K562 (cell line): Measurements from ENCODE around the gene KIF6. TPM values are rescaled to one million over a fixed set of nuclear protein-coding genes. Genes with fewer than 3 reads are reported as not detected.

Source experiments
- ATAC-seq: fragments of 200-7000 bp; cut with Tn5 transposase; 3 replicates; pipeline ENCODE4 v1.9.1; 2020; ENCODE audit warnings: moderate library complexity
- BruUV-seq: library from RNA; stranded (reverse); fragments of 400-500 nt; replicated peaks from 2 replicates; lab custom pipeline; 2021; lab: Mats Ljungman, UMichigan
- CTCF ChIA-PET: fragments of 300-600 bp; formaldehyde crosslinking; extraction: SDS; loops from one replicate; lab custom pipeline; 2021; ENCODE audit warnings: low intra/inter-chr PET ratio; lab: Yijun Ruan, JAX
- POLR2A ChIA-PET: fragments of 300-600, 350-650 bp; sonication (Branson Sonifier 250); formaldehyde crosslinking; extraction: SDS; loops from one replicate; lab custom pipeline; 2021; ENCODE audit warnings: antibody characterized with exemption, inconsistent platforms; lab: Yijun Ruan, JAX
- DNase-seq, 4 experiments: peaks; one replicate each; pipeline versions ENCODE4 v3.0.0 to v3.0.0-alpha.2; 2011 to 2018; ENCODE audit warnings: low spot score in 3 of 4, mixed read lengths in 3 of 4; ENCODE audit errors: extremely low read depth in 1 of 4
- FAIRE-seq: peaks from 2 replicates; lab custom pipeline; 2011; peaks lifted over from hg19 to GRCh38; lab: Jason Lieb, UNC
- H2AFZ ChIP-seq: 2 replicates; pipeline ENCODE4 v1.6.0; 2011; ENCODE audit warnings: low read depth, low read length, control low read depth, inconsistent platforms
- H3K27ac ChIP-seq: fragments of 200-600 bp; 3 replicates; pipeline ENCODE4 v1.8.0; 2011; ENCODE audit warnings: low read depth, mild to moderate bottlenecking, control low read depth, inconsistent platforms, low read length, moderate library complexity, mixed read lengths; ENCODE audit errors: extremely low read depth
- H3K27me3 ChIP-seq, 2 experiments: fragments of 300-600 bp in 1 of 2; 2 replicates in 1 of 2; 3 replicates in 1 of 2; pipeline versions ENCODE4 v1.6.0 to v1.8.0; 2011; ENCODE audit warnings: inconsistent platforms in 2 of 2, low read length in 2 of 2, mild to moderate bottlenecking in 1 of 2, mixed read lengths in 1 of 2, moderate library complexity in 1 of 2; ENCODE audit not compliant: control insufficient read depth in 2 of 2, insufficient read depth in 2 of 2
- H3K36me3 ChIP-seq: fragments of 300-600 bp; 3 replicates; pipeline ENCODE4 v1.8.0; 2011; ENCODE audit warnings: mild to moderate bottlenecking, low read length, inconsistent platforms; ENCODE audit not compliant: control insufficient read depth, insufficient read depth
- H3K4me1 ChIP-seq, 2 experiments: fragments of 200-600 bp in 1 of 2; replicated peaks in 1 of 2; 2 replicates in 1 of 2; 3 replicates in 1 of 2; pipeline versions ENCODE4 v1.5.1 to v1.8.0; 2011; ENCODE audit warnings: inconsistent platforms in 2 of 2, low read length in 2 of 2, mild to moderate bottlenecking in 1 of 2, mixed read lengths in 1 of 2, moderate library complexity in 1 of 2; ENCODE audit not compliant: control insufficient read depth in 2 of 2, insufficient read depth in 2 of 2
- H3K4me2 ChIP-seq: 2 replicates; pipeline ENCODE4 v1.6.1; 2011; ENCODE audit warnings: low read length, control low read depth, inconsistent platforms, mixed read lengths; ENCODE audit not compliant: insufficient read depth
- H3K4me3 ChIP-seq: fragments of 200-600 bp; sonication (generic), shearing (Covaris generic); 2 replicates; pipeline ENCODE4 v1.5.1; 2016; ENCODE audit warnings: control low read depth, inconsistent platforms
- H3K79me2 ChIP-seq: fragments of 200-600 bp; 3 replicates; pipeline ENCODE4 v1.8.0; 2011; ENCODE audit warnings: low read length, inconsistent platforms; ENCODE audit not compliant: control insufficient read depth, insufficient read depth
- H3K9ac ChIP-seq, 2 experiments: 2 replicates each; pipeline versions ENCODE4 v1.6.0 to v1.6.1; 2011; ENCODE audit warnings: low read depth in 2 of 2, low read length in 2 of 2, control low read depth in 1 of 2, inconsistent platforms in 1 of 2, mild to moderate bottlenecking in 1 of 2, mixed read lengths in 1 of 2; ENCODE audit not compliant: insufficient read depth in 1 of 2
- H3K9me1 ChIP-seq: one replicate; pipeline ENCODE4 v1.6.0; 2011; ENCODE audit warnings: inconsistent platforms, mild to moderate bottlenecking, low read length, moderate library complexity; ENCODE audit not compliant: control insufficient read depth, insufficient read depth
- H3K9me3 ChIP-seq: replicated peaks from 2 replicates; pipeline ENCODE4 v1.5.1; 2011; ENCODE audit warnings: low read depth, low read length, inconsistent platforms; ENCODE audit not compliant: control insufficient read depth, insufficient read depth
- H4K20me1 ChIP-seq: replicated peaks from 2 replicates; pipeline ENCODE4 v1.6.1; 2011; ENCODE audit warnings: low read length, inconsistent platforms, mixed read lengths; ENCODE audit not compliant: control insufficient read depth, insufficient read depth
- BRD4 ChIP-seq: fragments of 200-600 bp; sonication (generic); IDR thresholded peaks from 2 replicates; pipeline ENCODE4 v1.6.1; 2017; ENCODE audit warnings: inconsistent platforms
- ETV6 ChIP-seq, 3 experiments: fragments of 150-350 bp in 1 of 3; sonication (generic) in 1 of 3; formaldehyde crosslinking in 1 of 3; IDR thresholded peaks; 2 replicates each; pipeline versions ENCODE4 v1.6.1 to v1.8.0; 2014 to 2022; ENCODE audit warnings: borderline replicate concordance in 2 of 3, low read depth in 2 of 3, antibody characterized with exemption in 1 of 3, low read length in 1 of 3, mild to moderate bottlenecking in 1 of 3, missing genetic modification reagents in 1 of 3
- MEF2D ChIP-seq: conservative IDR thresholded peaks from 2 replicates; pipeline ENCODE4 v1.6.1; 2016; ENCODE audit warnings: low read depth, missing genetic modification characterization, missing compliant biosample characterization
- POLR2AphosphoS5 ChIP-seq: IDR thresholded peaks from 2 replicates; pipeline ENCODE4 v1.6.1; 2011; ENCODE audit warnings: mild to moderate bottlenecking, low read depth, low read length, moderate library complexity; ENCODE audit not compliant: control insufficient read depth, insufficient read depth
- POLR2G ChIP-seq: fragments of 200-400 bp; formaldehyde crosslinking; IDR thresholded peaks from 2 replicates; pipeline ENCODE4 v1.6.1; 2017; ENCODE audit warnings: low read depth, mild to moderate bottlenecking, antibody characterized with exemption, low read length, moderate library complexity
- RBM34 ChIP-seq: fragments of 200-400 bp; formaldehyde crosslinking; IDR thresholded peaks from 2 replicates; pipeline ENCODE4 v1.6.1; 2018; ENCODE audit warnings: low read length, borderline replicate concordance; ENCODE audit not compliant: insufficient read depth
- RFX1 ChIP-seq: fragments of 450-650 bp; IDR thresholded peaks from 2 replicates; pipeline ENCODE4 v1.6.1; 2016; ENCODE audit warnings: mild to moderate bottlenecking, moderate library complexity
- ZC3H11A ChIP-seq: IDR thresholded peaks from 2 replicates; pipeline ENCODE4 v1.6.1; 2012; ENCODE audit warnings: low read depth, low read length, improper control_type of control experiment
- WGBS: fragments of 100-300 bp; shearing (Covaris generic); methylation state at CpG from one replicate; pipeline ENCODE4 v1.1.6; 2016; ENCODE audit warnings: low coverage, mixed read lengths; ENCODE audit not compliant: insufficient coverage; ENCODE audit errors: missing lambda C conversion rate; 5-methylcytosine and 5-hydroxymethylcytosine counted together
- in situ Hi-C: fragments of 300-500 bp; cut with MboI; formaldehyde crosslinking; loops from 4 replicates; pipeline ENCODE4 v1.15.0; 2018; ENCODE audit warnings: inconsistent platforms, mixed read lengths
- intact Hi-C: fragments of 100-400 bp; cut with micrococcal nuclease; formaldehyde crosslinking; loops from 2 replicates; pipeline ENCODE4 v1.14.2; 2022
- polyA plus RNA-seq, 8 experiments: library from polyadenylated mRNA; depleted of rRNA in 4 of 8; stranded (reverse) in 5 of 8; unstranded in 3 of 8; fragments of >200 nt; fragmentation: Nextera tagmentation in 2 of 8; fragmentation: Illumina TruSeq in 1 of 8; extraction: Ambion mirVana in 2 of 8; extraction: Trizol in 1 of 8; gene quantifications; 2 replicates each; pipeline versions ENCODE4 v1.2.1 to v1.2.3, GENCODE V29; 2011 to 2014; ENCODE audit warnings: inconsistent platforms in 1 of 8, missing spikeins in 1 of 8
- total RNA-seq, 7 experiments: library from RNA; depleted of rRNA in 6 of 7; stranded (reverse); fragments of >200 nt in 6 of 7; fragmentation: Illumina TruSeq in 2 of 7; extraction: Trizol in 2 of 7; gene quantifications; 2 replicates each; pipeline versions ENCODE4 v1.2.1 to v1.2.3, GENCODE V29; 2011 to 2021; ENCODE audit warnings: low replicate concordance in 1 of 7
- TF ChIP-seq, protein P1 (sequence below): sonication (generic); formaldehyde crosslinking; IDR thresholded peaks from 2 replicates; pipeline ENCODE4 v1.8.0; 2022; ENCODE audit warnings: mild to moderate bottlenecking, missing genetic modification reagents
- TF ChIP-seq, protein P2 (sequence below), 2 experiments: IDR thresholded peaks in 1 of 2; conservative IDR thresholded peaks in 1 of 2; 2 replicates each; pipeline ENCODE4 v1.6.1; 2016; ENCODE audit warnings: low read depth in 2 of 2, mild to moderate bottlenecking in 1 of 2, missing compliant biosample characterization in 1 of 2, missing genetic modification characterization in 1 of 2, moderate library complexity in 1 of 2

The KIF6 gene
- total and polyA plus RNA-seq, 9 of the 15 experiments (the other 6 are each of a cell fraction or from before 2014, with no cell fraction given), result not detected

DNA sequence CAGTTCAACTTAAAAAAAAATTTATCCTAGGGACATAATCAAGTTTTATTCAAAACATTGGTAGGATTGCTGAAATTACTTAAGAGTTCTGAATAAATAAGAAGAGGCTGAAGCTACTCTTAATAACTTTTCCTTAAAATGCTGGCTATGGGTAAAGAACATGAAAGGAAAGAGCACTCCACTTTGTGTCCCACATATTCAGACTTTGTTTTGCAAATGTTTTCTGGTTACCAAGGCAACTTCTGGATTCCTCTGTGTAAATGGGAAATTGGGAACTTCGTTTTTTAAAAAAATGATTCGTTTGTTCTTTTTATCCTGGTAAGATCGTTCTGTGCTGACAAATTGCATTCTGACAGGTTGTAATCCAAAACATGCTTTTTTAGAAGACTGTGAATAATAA is 115.0 kb downstream of the KIF6 start:
- intact Hi-C loops, result no loop called here
- POLR2A ChIA-PET, result no interaction called here

GRCh38 chr6:39608652-39609345 is 116.4 kb downstream of the KIF6 start:
- ATAC-seq, result no peak
- Histone ChIP-seq H3K9me1 (no peaks in the 10 kb centered on the region), H3K27ac (no peak overlapping the region), H4K20me1 (no peaks in the 10 kb centered on the region), H2AFZ (no peak overlapping the region), H3K27me3 (no peaks in the 10 kb centered on the region; a peak in 1 of 5 replicates), H3K36me3 (no peaks in the 10 kb centered on the region), H3K9ac (no peak overlapping the region), H3K4me1 (no peaks in the 10 kb centered on the region), H3K79me2 (no peaks in the 10 kb centered on the region), H3K4me3 (no peak overlapping the region), H3K4me2 (no peak overlapping the region), H3K9me3 (no peaks in the 10 kb centered on the region)
- no TSS peak for BruUV-seq
- in situ Hi-C loops (no loop called here), intact Hi-C loops (no loop called here)
- no peak for DNase-seq
- CTCF ChIA-PET, result no interaction called here
- FAIRE-seq, result no peak
- POLR2A ChIA-PET, result no interaction called here
- 0% methylated on average over 7 of the region's 7 CpGs for WGBS
- no peak for TF ChIP-seq RBM34
- no peak for TF ChIP-seq POLR2AphosphoS5
- TF ChIP-seq POLR2G, result no peak
- TF ChIP-seq, protein P1, sequence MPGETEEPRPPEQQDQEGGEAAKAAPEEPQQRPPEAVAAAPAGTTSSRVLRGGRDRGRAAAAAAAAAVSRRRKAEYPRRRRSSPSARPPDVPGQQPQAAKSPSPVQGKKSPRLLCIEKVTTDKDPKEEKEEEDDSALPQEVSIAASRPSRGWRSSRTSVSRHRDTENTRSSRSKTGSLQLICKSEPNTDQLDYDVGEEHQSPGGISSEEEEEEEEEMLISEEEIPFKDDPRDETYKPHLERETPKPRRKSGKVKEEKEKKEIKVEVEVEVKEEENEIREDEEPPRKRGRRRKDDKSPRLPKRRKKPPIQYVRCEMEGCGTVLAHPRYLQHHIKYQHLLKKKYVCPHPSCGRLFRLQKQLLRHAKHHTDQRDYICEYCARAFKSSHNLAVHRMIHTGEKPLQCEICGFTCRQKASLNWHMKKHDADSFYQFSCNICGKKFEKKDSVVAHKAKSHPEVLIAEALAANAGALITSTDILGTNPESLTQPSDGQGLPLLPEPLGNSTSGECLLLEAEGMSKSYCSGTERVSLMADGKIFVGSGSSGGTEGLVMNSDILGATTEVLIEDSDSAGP (CRISPR knock-in tag), result no peak
- TF ChIP-seq MEF2D (tag), result no peak
- no peak for TF ChIP-seq BRD4
- no peak for TF ChIP-seq ETV6 (IDR thresholded peaks at IDR 0.05; ENCODE audit: borderline replicate concordance in 1 of 2, low read depth in 2 of 2, low read length in 1 of 2)
- TF ChIP-seq ETV6 (CRISPR knock-in tag; IDR thresholded peaks at IDR 0.05; ENCODE audit: borderline replicate concordance), result no peak
- TF ChIP-seq, protein P2, sequence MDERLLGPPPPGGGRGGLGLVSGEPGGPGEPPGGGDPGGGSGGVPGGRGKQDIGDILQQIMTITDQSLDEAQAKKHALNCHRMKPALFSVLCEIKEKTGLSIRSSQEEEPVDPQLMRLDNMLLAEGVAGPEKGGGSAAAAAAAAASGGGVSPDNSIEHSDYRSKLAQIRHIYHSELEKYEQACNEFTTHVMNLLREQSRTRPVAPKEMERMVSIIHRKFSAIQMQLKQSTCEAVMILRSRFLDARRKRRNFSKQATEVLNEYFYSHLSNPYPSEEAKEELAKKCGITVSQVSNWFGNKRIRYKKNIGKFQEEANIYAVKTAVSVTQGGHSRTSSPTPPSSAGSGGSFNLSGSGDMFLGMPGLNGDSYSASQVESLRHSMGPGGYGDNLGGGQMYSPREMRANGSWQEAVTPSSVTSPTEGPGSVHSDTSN (CRISPR knock-in tag; IDR thresholded peaks at IDR 0.05; ENCODE audit: low read depth), result no peak
- TF ChIP-seq, protein P2 (tag; conservative IDR thresholded peaks at IDR 0.05; ENCODE audit: low read depth), result no peak

More for the DNA sequence above, 115.0 kb downstream of the KIF6 start:
- CTCF ChIA-PET, result no interaction called here
- H3K79me2 ChIP-seq, result no peaks in the 10 kb centered on the region
- no TSS peak for BruUV-seq
- H2AFZ ChIP-seq, result no peak overlapping the region
- TF ChIP-seq ZC3H11A, result no peak
- TF ChIP-seq RFX1, result peak; percentile 22; the same call in 1 of the 2 replicates
- no peaks in the 10 kb centered on the region for H3K36me3 ChIP-seq
- FAIRE-seq (no peak), ATAC-seq (no peak), DNase-seq (no peak)
- H3K27ac ChIP-seq, result no peak overlapping the region
- H3K4me3 ChIP-seq, result no peak overlapping the region
- H3K4me2 ChIP-seq, result no peak overlapping the region
- H3K4me1 ChIP-seq, result no peaks in the 10 kb centered on the region
- H3K9me3 ChIP-seq, result no peaks in the 10 kb centered on the region
- no peaks in the 10 kb centered on the region for H3K9me1 ChIP-seq
- H3K9ac ChIP-seq, result no peak overlapping the region
- H3K27me3 ChIP-seq, result no peaks in the 10 kb centered on the region; a peak in 1 of 5 replicates
- no peaks in the 10 kb centered on the region for H4K20me1 ChIP-seq
- in situ Hi-C loops, result no loop called here
- 0% methylated on average over 3 of the region's 3 CpGs for WGBS
